ENCODE data around the gene SMIM34. TPM values are rescaled to one million over a fixed set of nuclear protein-coding genes. Genes with fewer than 3 reads are reported as not detected.
"Not testable (repeated sequence)": the region's sequence is repeated elsewhere in the genome, so short reads cannot be mapped to it uniquely, and the experiment has no call there.

SMIM34 gene
- total RNA-seq, 2 donors from 2014 or later = not detected

DNA sequence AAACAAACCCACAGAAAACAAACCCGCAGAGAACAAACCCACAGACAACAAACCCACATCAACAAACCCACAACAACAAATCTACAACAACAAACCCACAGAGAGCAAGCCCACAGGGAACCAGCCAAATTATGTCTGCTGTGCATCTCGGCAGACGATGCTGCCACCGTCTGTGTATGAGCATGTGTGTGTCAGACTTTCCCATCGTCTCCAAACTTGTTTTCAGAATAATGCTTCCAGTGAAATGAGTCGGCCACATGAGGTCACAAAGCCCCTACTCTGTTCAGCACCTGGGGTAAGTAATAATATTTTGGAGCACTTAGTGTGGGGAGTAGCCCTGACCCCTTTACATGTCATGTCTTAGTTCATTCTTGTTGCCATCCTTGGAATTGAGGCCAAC, 17.6 kb downstream of the SMIM34 start:
- not testable (repeated sequence) for H3K27me3 Mint-ChIP-seq; H3K9me3 ChIP-seq (ENCODE audit: control insufficient read depth, low read length, poor library complexity, severe bottlenecking); H3K4me1 Mint-ChIP-seq; H3K27ac Mint-ChIP-seq; DNase-seq; H3K4me3 Mint-ChIP-seq; H3K36me3 Mint-ChIP-seq (ENCODE audit: low read depth)
- peak; percentile 62 for ATAC-seq

DNA sequence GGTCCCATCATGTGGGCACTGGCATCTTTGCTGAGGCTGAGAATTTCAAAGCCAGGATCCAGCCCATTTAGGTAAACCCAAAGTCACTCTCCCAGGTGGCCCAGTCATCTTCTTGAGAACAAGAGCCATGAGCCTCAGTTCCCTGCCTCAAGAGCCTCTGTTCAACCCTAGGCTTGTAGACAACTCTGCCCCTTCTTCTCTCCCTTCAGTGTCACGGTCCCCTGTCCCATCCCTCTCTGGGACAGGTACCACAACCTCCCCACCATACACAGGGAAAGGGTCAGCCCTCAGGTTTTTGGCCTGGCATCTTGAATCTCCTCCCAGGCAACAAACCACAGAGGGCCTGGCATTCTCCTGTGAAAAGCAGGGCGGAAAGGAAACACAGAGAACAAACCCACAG, 18.1 kb downstream of the SMIM34 start:
- not testable (repeated sequence) for H3K27me3 Mint-ChIP-seq; H3K4me1 Mint-ChIP-seq; H3K9me3 ChIP-seq (ENCODE audit: control insufficient read depth, low read length, poor library complexity, severe bottlenecking); DNase-seq; H3K36me3 Mint-ChIP-seq (ENCODE audit: low read depth); H3K27ac Mint-ChIP-seq; H3K4me3 Mint-ChIP-seq
- ATAC-seq = peak; percentile 20

DNA sequence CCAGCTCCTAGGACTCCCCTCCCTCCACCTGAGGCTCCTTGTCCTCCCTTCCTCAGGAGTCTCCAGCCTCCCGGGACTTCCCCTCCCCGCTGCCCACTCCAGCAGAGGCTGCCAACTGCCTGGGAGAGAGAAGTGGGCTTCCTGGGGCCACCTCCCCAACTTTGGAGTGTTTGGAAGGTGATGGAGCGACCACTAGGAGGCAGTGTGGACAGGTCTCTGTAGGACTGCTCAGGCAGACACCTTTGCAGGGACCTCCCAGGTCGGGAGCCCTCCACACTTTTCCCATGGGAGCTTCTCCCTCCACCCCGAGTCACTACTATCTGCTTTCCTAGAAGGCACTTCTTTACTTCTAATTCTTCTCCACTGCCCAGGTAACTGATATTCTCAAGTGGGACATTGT, 19.0 kb downstream of the SMIM34 start:
- ATAC-seq; H3K27me3 Mint-ChIP-seq; H3K36me3 Mint-ChIP-seq (ENCODE audit: low read depth); H3K4me1 Mint-ChIP-seq; H3K27ac Mint-ChIP-seq; DNase-seq; H3K9me3 ChIP-seq (ENCODE audit: control insufficient read depth, low read length, poor library complexity, severe bottlenecking); H3K4me3 Mint-ChIP-seq: not testable (repeated sequence)

DNA sequence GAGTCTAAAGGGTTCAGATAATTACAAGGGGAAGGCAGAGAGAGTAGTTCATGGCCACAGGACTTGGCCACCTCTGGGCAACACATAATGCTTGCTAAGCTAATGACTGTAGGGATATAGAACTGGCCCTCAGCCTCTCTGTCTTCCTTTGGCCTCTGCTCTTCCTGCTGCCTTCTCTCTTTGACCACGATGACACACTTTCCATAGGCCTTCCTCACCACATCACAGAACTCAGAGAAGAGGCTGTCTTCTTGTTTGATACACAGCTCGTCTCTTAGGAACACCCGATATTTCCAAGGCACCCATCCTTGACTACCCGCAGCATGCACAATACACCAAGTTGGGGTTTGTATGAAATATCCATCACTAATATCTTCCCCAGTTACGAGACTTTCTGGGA, 23.2 kb downstream of the SMIM34 start:
- H3K36me3 Mint-ChIP-seq (ENCODE audit: low read depth); H3K4me1 Mint-ChIP-seq; DNase-seq; H3K27me3 Mint-ChIP-seq; ATAC-seq; H3K9me3 ChIP-seq (ENCODE audit: control insufficient read depth, low read length, poor library complexity, severe bottlenecking); H3K27ac Mint-ChIP-seq; H3K4me3 Mint-ChIP-seq: not testable (repeated sequence)

DNA sequence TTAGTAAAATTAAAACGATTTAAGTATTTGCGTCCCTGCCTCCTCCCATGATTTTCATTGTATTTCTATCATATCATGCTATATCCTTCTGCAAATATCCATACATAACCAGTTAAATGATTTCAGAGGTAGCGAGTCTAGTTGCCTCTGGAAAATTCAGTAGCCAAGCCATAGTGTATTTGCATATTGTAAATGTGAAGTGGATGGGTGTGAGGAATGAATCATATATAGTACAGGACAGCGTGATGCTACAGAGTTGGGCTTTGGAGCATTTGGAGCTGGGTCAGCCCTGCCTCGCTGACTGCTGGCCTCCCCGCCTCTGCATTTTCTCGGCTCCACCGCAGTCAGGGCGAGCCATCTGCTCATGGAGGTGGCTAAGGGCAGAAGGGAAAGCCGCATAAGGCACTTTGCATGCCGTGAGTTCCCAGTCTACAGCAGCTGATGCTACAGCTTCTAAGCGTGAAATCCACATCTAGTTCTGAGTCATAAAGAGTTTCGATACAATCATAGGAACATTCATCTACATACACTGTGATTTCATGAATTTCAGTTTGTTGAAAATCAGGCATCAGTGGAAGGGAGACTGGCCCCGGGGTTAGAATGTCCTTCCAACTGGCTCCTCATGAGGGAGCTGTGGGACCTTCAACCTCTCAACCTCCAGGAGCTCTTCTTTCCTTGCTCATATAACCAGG, 39.9 kb downstream of the SMIM34 start:
- ATAC-seq = peak; percentile 53
- H3K4me3 Mint-ChIP-seq; H3K9me3 ChIP-seq (ENCODE audit: control insufficient read depth, low read length, poor library complexity, severe bottlenecking); H3K27ac Mint-ChIP-seq; H3K36me3 Mint-ChIP-seq (ENCODE audit: low read depth); DNase-seq; H3K4me1 Mint-ChIP-seq; H3K27me3 Mint-ChIP-seq: not testable (repeated sequence)

DNA sequence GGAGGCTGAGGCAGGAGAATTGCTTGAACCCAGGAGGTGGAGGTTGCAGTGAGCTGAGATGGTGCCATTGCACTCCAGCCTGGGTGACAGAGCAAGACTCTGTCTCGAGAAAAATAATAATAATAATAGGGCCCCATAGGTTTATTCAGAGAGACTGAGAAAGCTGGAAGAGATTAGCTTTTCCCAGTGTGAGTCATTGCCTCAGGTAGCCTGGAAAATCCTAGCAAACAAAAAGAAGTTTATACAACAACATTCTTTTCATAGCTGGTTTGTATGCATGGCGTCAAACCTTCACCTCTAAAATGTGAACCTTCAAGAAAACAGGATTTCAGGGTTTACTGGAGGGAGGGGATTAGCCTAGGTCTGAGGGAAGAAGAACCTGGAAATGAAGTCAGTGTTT, 40.6 kb downstream of the SMIM34 start:
- H3K9me3 ChIP-seq (ENCODE audit: control insufficient read depth, low read length, poor library complexity, severe bottlenecking); H3K27ac Mint-ChIP-seq; H3K36me3 Mint-ChIP-seq (ENCODE audit: low read depth); H3K4me3 Mint-ChIP-seq; ATAC-seq; DNase-seq; H3K4me1 Mint-ChIP-seq; H3K27me3 Mint-ChIP-seq: not testable (repeated sequence)

DNA sequence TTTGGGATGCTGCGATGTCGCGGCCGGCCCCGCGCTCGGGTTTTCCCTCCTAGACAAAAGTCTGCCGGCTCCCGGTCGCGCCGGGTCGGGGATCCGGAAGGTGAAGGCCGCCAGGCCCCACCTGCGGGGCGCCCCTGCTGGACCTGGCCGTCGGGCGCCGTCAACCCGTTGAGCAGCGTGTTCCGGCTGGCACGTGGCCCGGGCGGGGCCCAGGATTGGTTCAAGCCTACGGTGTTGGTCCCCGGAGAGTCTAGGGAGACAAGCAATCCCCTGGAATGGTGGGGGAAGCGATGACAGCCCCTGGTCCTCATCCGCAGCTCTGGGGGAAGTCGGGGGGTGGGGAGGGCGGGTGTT, 48.2 kb downstream of the SMIM34 start:
- H3K36me3 Mint-ChIP-seq (ENCODE audit: low read depth); H3K27me3 Mint-ChIP-seq; H3K27ac Mint-ChIP-seq; H3K9me3 ChIP-seq (ENCODE audit: control insufficient read depth, low read length, poor library complexity, severe bottlenecking); DNase-seq; H3K4me3 Mint-ChIP-seq; H3K4me1 Mint-ChIP-seq: not testable (repeated sequence)
- peak; percentile 77 for ATAC-seq

DNA sequence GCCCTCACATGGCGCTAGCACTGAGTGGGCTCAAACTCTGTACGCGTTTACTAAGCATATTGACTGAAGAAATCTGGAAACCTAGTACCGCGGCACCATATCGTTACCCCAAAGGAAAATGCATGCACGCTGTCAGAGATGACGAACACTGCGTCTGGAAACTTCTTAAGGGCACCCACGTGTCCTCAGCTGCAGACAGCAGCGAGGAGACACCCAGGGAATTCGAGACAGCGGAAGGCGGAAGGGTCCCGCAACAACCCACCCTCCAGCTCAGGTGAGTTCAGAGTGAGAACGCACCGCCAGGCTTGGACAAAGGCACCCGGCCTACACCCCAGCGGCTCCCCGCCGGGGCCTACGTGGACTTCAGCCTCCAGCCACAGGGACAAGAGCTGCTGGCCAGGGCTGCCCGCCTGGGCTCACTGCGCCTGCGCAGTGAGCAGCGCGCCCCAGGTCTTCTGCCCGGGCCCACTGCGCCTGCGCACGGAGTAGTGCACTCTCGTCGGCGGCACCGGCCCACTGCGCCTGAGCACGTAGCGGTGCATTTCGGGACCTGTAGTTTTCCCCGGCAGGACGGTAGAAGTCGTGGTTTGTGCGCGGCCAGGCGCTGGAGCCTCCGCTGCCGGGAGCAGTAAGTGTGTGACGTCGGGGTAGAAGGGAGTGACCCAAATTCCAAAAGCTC, 48.7 kb downstream of the SMIM34 start, which contains the start of gene SMIM11:
TSS of gene SMIM11 (plus strand) at position 568 of the 679 bp plus-strand sequence. CDS start 3,998 bp downstream, outside the sequence.
- DNase-seq; H3K27ac Mint-ChIP-seq; H3K36me3 Mint-ChIP-seq (ENCODE audit: low read depth); H3K4me1 Mint-ChIP-seq; H3K4me3 Mint-ChIP-seq; H3K9me3 ChIP-seq (ENCODE audit: control insufficient read depth, low read length, poor library complexity, severe bottlenecking): not testable (repeated sequence)
- ATAC-seq = peak; percentile 97
- peaks cover 12% of the 10 kb centered on the region for H3K27me3 Mint-ChIP-seq

DNA sequence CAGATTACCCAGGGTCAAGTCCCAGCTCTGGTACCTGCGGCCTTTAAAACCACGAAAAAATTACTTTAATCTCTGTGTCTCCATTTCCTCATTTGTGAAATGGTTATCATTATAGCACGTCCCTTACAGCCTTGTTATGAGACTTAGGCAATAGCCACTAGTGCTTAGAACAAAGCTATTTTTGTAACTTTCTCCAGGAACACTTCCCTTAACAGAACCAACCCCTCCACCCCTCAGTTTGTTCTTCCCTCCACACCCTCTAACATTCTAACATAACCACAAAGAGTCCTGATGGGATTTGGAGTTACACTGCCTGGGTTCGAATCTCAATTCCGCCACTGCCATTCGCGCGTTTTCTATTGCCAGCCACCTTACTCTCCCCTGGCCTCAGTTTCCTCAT, 49.3 kb downstream of the SMIM34 start:
- H3K9me3 ChIP-seq (ENCODE audit: control insufficient read depth, low read length, poor library complexity, severe bottlenecking); DNase-seq; H3K4me3 Mint-ChIP-seq; H3K27ac Mint-ChIP-seq; ATAC-seq; H3K4me1 Mint-ChIP-seq; H3K36me3 Mint-ChIP-seq (ENCODE audit: low read depth): not testable (repeated sequence)
- peaks cover 12% of the 10 kb centered on the region for H3K27me3 Mint-ChIP-seq

DNA sequence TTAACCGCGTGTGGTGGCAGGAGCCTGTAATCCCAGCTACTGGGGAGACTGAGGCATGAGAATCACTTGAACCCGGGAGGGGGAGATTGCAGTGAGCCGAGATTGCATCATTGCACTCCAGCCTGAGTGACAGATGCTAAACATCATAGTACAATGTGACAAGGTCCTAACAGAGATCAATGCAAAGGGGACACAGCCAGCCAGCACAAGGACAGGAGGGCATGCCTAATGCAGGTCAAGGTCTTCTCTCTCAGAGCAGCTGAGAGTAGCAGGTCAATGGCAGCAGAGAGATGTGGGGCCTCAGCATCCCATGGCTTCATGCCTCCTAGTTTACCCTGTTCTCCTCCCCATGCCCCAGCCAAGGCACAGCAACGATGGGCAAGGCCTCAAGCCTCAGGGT, 51.4 kb downstream of the SMIM34 start:
- peaks cover 3% of the 10 kb centered on the region for H3K4me1 Mint-ChIP-seq
- H3K27me3 Mint-ChIP-seq = peaks cover 24% of the 10 kb centered on the region
- no peak overlapping the region for H3K4me3 Mint-ChIP-seq
- H3K27ac Mint-ChIP-seq = no peak overlapping the region
- no peak for ATAC-seq
- no peaks in the 10 kb centered on the region for H3K36me3 Mint-ChIP-seq (ENCODE audit: low read depth)
- H3K9me3 ChIP-seq (ENCODE audit: control insufficient read depth, low read length, poor library complexity, severe bottlenecking) = no peaks in the 10 kb centered on the region
- no peak for DNase-seq

DNA sequence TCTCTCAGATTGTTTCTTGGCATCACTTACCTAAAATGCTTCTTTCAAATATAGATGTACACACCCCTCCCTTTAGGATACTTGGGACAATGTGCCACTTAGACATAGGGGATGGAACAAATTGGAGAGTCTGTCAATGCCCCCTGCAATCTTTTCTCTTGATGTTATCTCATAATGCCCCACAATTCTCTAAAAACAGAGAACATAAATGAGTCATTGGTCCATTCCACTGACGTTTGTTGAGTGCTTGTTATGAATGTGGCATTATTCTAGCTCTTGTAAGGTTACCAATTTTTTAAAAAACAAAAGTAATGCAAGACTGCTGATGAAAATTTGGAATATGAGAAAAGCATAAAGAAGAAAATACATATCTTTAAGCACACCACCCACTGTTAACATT, 54.0 kb downstream of the SMIM34 start:
- Mint-ChIP-seq H3K27me3 (peaks cover 24% of the 10 kb centered on the region), H3K27ac (no peak overlapping the region), H3K4me3 (no peak overlapping the region), H3K4me1 (peaks cover 3% of the 10 kb centered on the region), H3K36me3 (ENCODE audit: low read depth) (no peaks in the 10 kb centered on the region)
- no peak for ATAC-seq
- no peaks in the 10 kb centered on the region for H3K9me3 ChIP-seq (ENCODE audit: control insufficient read depth, low read length, poor library complexity, severe bottlenecking)
- DNase-seq = no peak

Other genes starting within 250 kb of the SMIM34 start
- not detected for gene KCNE2, start 59.9 kb downstream of the SMIM34 start, total RNA-seq
- 1 to 10 TPM in 1 of 2 donors, under 1 TPM in 1; 0.90 to 4.3 TPM for gene SMIM11, start 48.4 kb downstream of the SMIM34 start, total RNA-seq
- under 1 TPM in 1 of 2 donors, not detected in 1; 0.37 TPM for gene KCNE1, start 88.3 kb upstream of the SMIM34 start, total RNA-seq
- gene RCAN1, start 191.2 kb upstream of the SMIM34 start, total RNA-seq = 1 to 10 TPM; 3.0 to 3.2 TPM
- under 1 TPM; 0.10 to 0.25 TPM for gene CLIC6, start 245.0 kb upstream of the SMIM34 start, total RNA-seq

All from T-helper 17 cell (primary cell).